Measurements from ENCODE around the gene VPS36.
"Not testable (repeated sequence)": the region's sequence is repeated elsewhere in the genome, so short reads cannot be mapped to it uniquely, and the experiment has no call there.

Gene VPS36

GRCh38 chr13:52408071-52408658, 42.3 kb downstream of the VPS36 start:
- H3K9ac ChIP-seq (ENCODE audit: low read length in 5 of 5); H3K36me3 ChIP-seq (ENCODE audit: control insufficient read depth in 5 of 5, insufficient read depth in 5 of 5, low read length in 5 of 5); H3K9me3 ChIP-seq (ENCODE audit: control insufficient read depth in 5 of 5, low read length in 5 of 5); H3K4me3 ChIP-seq (ENCODE audit: low read depth in 1 of 5, low read length in 5 of 5); H3K27me3 ChIP-seq (ENCODE audit: control insufficient read depth in 5 of 5, insufficient read depth in 4 of 5, low read length in 5 of 5); H3K27ac ChIP-seq (ENCODE audit: low read depth, low read length): not testable (repeated sequence)
- peaks cover 0 to 31% (median 26%) of the 10 kb centered on the region in 5 donors for H3K4me1 ChIP-seq (ENCODE audit: control insufficient read depth in 5 of 5, insufficient read depth in 5 of 5, low read length in 5 of 5)

GRCh38 chr13:52407436-52407835, 43.0 kb downstream of the VPS36 start:
- H3K9me3 ChIP-seq (ENCODE audit: control insufficient read depth in 5 of 5, low read length in 5 of 5); H3K4me3 ChIP-seq (ENCODE audit: low read depth in 1 of 5, low read length in 5 of 5); H3K27ac ChIP-seq (ENCODE audit: low read depth, low read length); H3K27me3 ChIP-seq (ENCODE audit: control insufficient read depth in 5 of 5, insufficient read depth in 4 of 5, low read length in 5 of 5); H3K36me3 ChIP-seq (ENCODE audit: control insufficient read depth in 5 of 5, insufficient read depth in 5 of 5, low read length in 5 of 5); H3K9ac ChIP-seq (ENCODE audit: low read length in 5 of 5): not testable (repeated sequence)
- peaks cover 0 to 33% (median 22%) of the 10 kb centered on the region in 5 donors for H3K4me1 ChIP-seq (ENCODE audit: control insufficient read depth in 5 of 5, insufficient read depth in 5 of 5, low read length in 5 of 5)

GRCh38 chr13:52406629-52407028, 43.8 kb downstream of the VPS36 start:
- Histone ChIP-seq H3K27ac (ENCODE audit: low read depth, low read length) (peak overlapping the region; percentile 62), H3K4me3 (ENCODE audit: low read depth in 1 of 5, low read length in 5 of 5) (peak overlapping the region in 3 of 5 donors; percentile 44 to 81 (median 76)), H3K9ac (ENCODE audit: low read length in 5 of 5) (peak overlapping the region in 1 of 5 donors; percentile 56), H3K27me3 (ENCODE audit: control insufficient read depth in 5 of 5, insufficient read depth in 4 of 5, low read length in 5 of 5) (no peaks in the 10 kb centered on the region), H3K9me3 (ENCODE audit: control insufficient read depth in 5 of 5, low read length in 5 of 5) (no peaks in the 10 kb centered on the region), H3K4me1 (ENCODE audit: control insufficient read depth in 5 of 5, insufficient read depth in 5 of 5, low read length in 5 of 5) (peaks cover 0 to 28% (median 17%) of the 10 kb centered on the region in 5 donors), H3K36me3 (ENCODE audit: control insufficient read depth in 5 of 5, insufficient read depth in 5 of 5, low read length in 5 of 5) (peaks cover 0 to 4% (median 3%) of the 10 kb centered on the region in 5 donors)

GRCh38 chr13:52405767-52406494, 44.5 kb downstream of the VPS36 start, which contains the start of gene THSD1:
THSD1 (minus strand) TSS chr13:52406172; CDS start chr13:52402600, 3,572 bp downstream.
- Histone ChIP-seq H3K4me3 (ENCODE audit: low read depth in 1 of 5, low read length in 5 of 5) (peak within 1 kb of the TSS; percentile 62 to 81 (median 76)), H3K27ac (ENCODE audit: low read depth, low read length) (peak within 1 kb of the TSS; percentile 62), H3K9ac (ENCODE audit: low read length in 5 of 5) (peak within 1 kb of the TSS in 4 of 5 donors; percentile 26 to 78 (median 66))

GRCh38 chr13:52405369-52405766, 45.1 kb downstream of the VPS36 start:
- Histone ChIP-seq H3K4me1 (ENCODE audit: control insufficient read depth in 5 of 5, insufficient read depth in 5 of 5, low read length in 5 of 5) (peaks cover 0 to 28% (median 13%) of the 10 kb centered on the region in 5 donors), H3K9me3 (ENCODE audit: control insufficient read depth in 5 of 5, low read length in 5 of 5) (no peaks in the 10 kb centered on the region), H3K9ac (ENCODE audit: low read length in 5 of 5) (peak overlapping the region in 4 of 5 donors; percentile 26 to 78 (median 66)), H3K36me3 (ENCODE audit: control insufficient read depth in 5 of 5, insufficient read depth in 5 of 5, low read length in 5 of 5) (peaks cover 0 to 3% (median 0%) of the 10 kb centered on the region in 5 donors), H3K4me3 (ENCODE audit: low read depth in 1 of 5, low read length in 5 of 5) (peak overlapping the region; percentile 62 to 81 (median 76)), H3K27me3 (ENCODE audit: control insufficient read depth in 5 of 5, insufficient read depth in 4 of 5, low read length in 5 of 5) (no peaks in the 10 kb centered on the region), H3K27ac (ENCODE audit: low read depth, low read length) (peak overlapping the region; percentile 62)

More at GRCh38 chr13:52405767-52406494, 44.5 kb downstream of the VPS36 start, which contains the start of gene THSD1:
- peaks cover 0 to 3% (median 0%) of the 10 kb centered on the region in 5 donors for H3K36me3 ChIP-seq (ENCODE audit: control insufficient read depth in 5 of 5, insufficient read depth in 5 of 5, low read length in 5 of 5)
- peaks cover 0 to 28% (median 13%) of the 10 kb centered on the region in 5 donors for H3K4me1 ChIP-seq (ENCODE audit: control insufficient read depth in 5 of 5, insufficient read depth in 5 of 5, low read length in 5 of 5)
- H3K27me3 ChIP-seq (ENCODE audit: control insufficient read depth in 5 of 5, insufficient read depth in 4 of 5, low read length in 5 of 5): no peaks in the 10 kb centered on the region
- no peaks in the 10 kb centered on the region for H3K9me3 ChIP-seq (ENCODE audit: control insufficient read depth in 5 of 5, low read length in 5 of 5)

GRCh38 chr13:52399708-52400107, 50.7 kb downstream of the VPS36 start:
- no peak overlapping the region for H3K4me3 ChIP-seq (ENCODE audit: low read depth in 1 of 5, low read length in 5 of 5)
- no peak overlapping the region for H3K9ac ChIP-seq (ENCODE audit: low read length in 5 of 5)
- H3K9me3 ChIP-seq (ENCODE audit: control insufficient read depth in 5 of 5, low read length in 5 of 5): no peaks in the 10 kb centered on the region
- H3K27me3 ChIP-seq (ENCODE audit: control insufficient read depth in 5 of 5, insufficient read depth in 4 of 5, low read length in 5 of 5): no peaks in the 10 kb centered on the region
- no peak overlapping the region for H3K27ac ChIP-seq (ENCODE audit: low read depth, low read length)
- H3K4me1 ChIP-seq (ENCODE audit: control insufficient read depth in 5 of 5, insufficient read depth in 5 of 5, low read length in 5 of 5): peaks cover 0 to 33% (median 6%) of the 10 kb centered on the region in 5 donors
- H3K36me3 ChIP-seq (ENCODE audit: control insufficient read depth in 5 of 5, insufficient read depth in 5 of 5, low read length in 5 of 5): peaks cover 0 to 24% (median 16%) of the 10 kb centered on the region in 5 donors

GRCh38 chr13:52399046-52399445, 51.4 kb downstream of the VPS36 start:
- Histone ChIP-seq H3K27me3 (ENCODE audit: control insufficient read depth in 5 of 5, insufficient read depth in 4 of 5, low read length in 5 of 5) (no peaks in the 10 kb centered on the region), H3K4me3 (ENCODE audit: low read depth in 1 of 5, low read length in 5 of 5) (no peak overlapping the region), H3K4me1 (ENCODE audit: control insufficient read depth in 5 of 5, insufficient read depth in 5 of 5, low read length in 5 of 5) (peaks cover 0 to 32% (median 6%) of the 10 kb centered on the region in 5 donors), H3K9ac (ENCODE audit: low read length in 5 of 5) (no peak overlapping the region), H3K36me3 (ENCODE audit: control insufficient read depth in 5 of 5, insufficient read depth in 5 of 5, low read length in 5 of 5) (peaks cover 0 to 24% (median 16%) of the 10 kb centered on the region in 5 donors), H3K9me3 (ENCODE audit: control insufficient read depth in 5 of 5, low read length in 5 of 5) (no peaks in the 10 kb centered on the region), H3K27ac (ENCODE audit: low read depth, low read length) (no peak overlapping the region)

GRCh38 chr13:52395704-52396103, 54.7 kb downstream of the VPS36 start:
- H3K27ac ChIP-seq (ENCODE audit: low read depth, low read length): no peak overlapping the region
- H3K4me3 ChIP-seq (ENCODE audit: low read depth in 1 of 5, low read length in 5 of 5): peak overlapping the region in 1 of 5 donors; percentile 6
- peaks cover 0 to 41% (median 6%) of the 10 kb centered on the region in 5 donors for H3K4me1 ChIP-seq (ENCODE audit: control insufficient read depth in 5 of 5, insufficient read depth in 5 of 5, low read length in 5 of 5)
- H3K9ac ChIP-seq (ENCODE audit: low read length in 5 of 5): no peak overlapping the region
- no peaks in the 10 kb centered on the region for H3K27me3 ChIP-seq (ENCODE audit: control insufficient read depth in 5 of 5, insufficient read depth in 4 of 5, low read length in 5 of 5)
- peaks cover 0 to 24% (median 16%) of the 10 kb centered on the region in 5 donors for H3K36me3 ChIP-seq (ENCODE audit: control insufficient read depth in 5 of 5, insufficient read depth in 5 of 5, low read length in 5 of 5)
- H3K9me3 ChIP-seq (ENCODE audit: control insufficient read depth in 5 of 5, low read length in 5 of 5): no peaks in the 10 kb centered on the region

GRCh38 chr13:52394586-52394985, 55.8 kb downstream of the VPS36 start:
- no peaks in the 10 kb centered on the region for H3K9me3 ChIP-seq (ENCODE audit: control insufficient read depth in 5 of 5, low read length in 5 of 5)
- H3K27me3 ChIP-seq (ENCODE audit: control insufficient read depth in 5 of 5, insufficient read depth in 4 of 5, low read length in 5 of 5): no peaks in the 10 kb centered on the region
- no peak overlapping the region for H3K4me3 ChIP-seq (ENCODE audit: low read depth in 1 of 5, low read length in 5 of 5)
- peaks cover 0 to 45% (median 6%) of the 10 kb centered on the region in 5 donors for H3K4me1 ChIP-seq (ENCODE audit: control insufficient read depth in 5 of 5, insufficient read depth in 5 of 5, low read length in 5 of 5)
- peaks cover 0 to 24% (median 16%) of the 10 kb centered on the region in 5 donors for H3K36me3 ChIP-seq (ENCODE audit: control insufficient read depth in 5 of 5, insufficient read depth in 5 of 5, low read length in 5 of 5)
- H3K9ac ChIP-seq (ENCODE audit: low read length in 5 of 5): no peak overlapping the region
- H3K27ac ChIP-seq (ENCODE audit: low read depth, low read length): no peak overlapping the region
